GM19324 (cell line): ENCODE data around the gene HDAC8.
A peak's percentile ranks its signal among the peaks of the same experiment; 100 is the strongest.
"Not testable (repeated sequence)": the region's sequence is repeated elsewhere in the genome, so short reads cannot be mapped to it uniquely, and the experiment has no call there.

Experiments used
- ATAC-seq: cut with Tn5 transposase; IDR thresholded peaks from one replicate; pipeline ENCODE4 v1.9.1; 2021; ENCODE audit warnings: mild to moderate bottlenecking, moderate library complexity; ENCODE audit not compliant: unreplicated experiment, low FRiP score

Gene HDAC8

DNA sequence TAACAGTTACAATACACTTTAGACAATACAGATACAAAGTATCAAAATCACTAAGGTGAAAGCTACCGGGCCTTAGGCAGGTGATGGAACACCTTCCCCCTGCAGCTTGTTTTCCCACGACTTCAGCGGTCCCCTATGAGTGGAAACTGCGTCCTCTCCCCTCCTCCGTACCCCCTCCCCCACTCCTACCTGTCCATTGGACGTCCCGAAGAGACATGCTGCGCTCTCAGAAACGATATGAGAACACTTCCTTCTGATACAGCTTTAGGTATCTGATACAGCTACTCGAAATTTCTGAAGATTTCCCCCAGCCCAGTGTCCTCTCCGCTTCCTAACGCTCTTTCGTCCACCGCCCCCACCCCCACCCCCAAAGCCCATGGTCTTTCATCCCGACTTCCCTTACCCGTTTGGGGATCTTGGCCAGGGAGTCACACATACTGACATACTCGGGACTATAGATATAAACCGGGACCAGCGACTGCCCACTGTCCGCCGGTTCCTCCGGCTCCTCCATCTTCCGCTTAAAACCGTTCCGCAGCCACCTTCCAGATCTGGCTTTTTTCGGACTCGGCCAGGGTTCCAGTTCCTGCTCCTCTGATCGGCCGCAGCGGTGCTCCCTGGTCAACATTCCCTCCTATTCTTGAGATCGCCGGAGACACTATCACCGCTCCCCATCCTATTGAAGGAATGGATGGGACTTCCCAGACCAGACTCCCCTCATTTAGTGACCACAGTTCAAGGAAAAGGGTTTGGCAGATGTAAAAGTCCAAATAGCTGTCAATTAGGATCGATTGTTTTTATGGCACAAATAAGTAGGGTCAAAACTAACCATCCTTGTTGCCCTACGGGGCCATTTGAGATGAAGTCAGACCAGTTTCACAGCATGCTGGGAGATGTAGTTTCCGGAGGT, at the start of gene HDAC8:
HDAC8 (minus strand) TSS at position 596 of the 910 bp plus-strand sequence; CDS start at position 514, 82 bp downstream.
- peak; percentile 91 for ATAC-seq

DNA sequence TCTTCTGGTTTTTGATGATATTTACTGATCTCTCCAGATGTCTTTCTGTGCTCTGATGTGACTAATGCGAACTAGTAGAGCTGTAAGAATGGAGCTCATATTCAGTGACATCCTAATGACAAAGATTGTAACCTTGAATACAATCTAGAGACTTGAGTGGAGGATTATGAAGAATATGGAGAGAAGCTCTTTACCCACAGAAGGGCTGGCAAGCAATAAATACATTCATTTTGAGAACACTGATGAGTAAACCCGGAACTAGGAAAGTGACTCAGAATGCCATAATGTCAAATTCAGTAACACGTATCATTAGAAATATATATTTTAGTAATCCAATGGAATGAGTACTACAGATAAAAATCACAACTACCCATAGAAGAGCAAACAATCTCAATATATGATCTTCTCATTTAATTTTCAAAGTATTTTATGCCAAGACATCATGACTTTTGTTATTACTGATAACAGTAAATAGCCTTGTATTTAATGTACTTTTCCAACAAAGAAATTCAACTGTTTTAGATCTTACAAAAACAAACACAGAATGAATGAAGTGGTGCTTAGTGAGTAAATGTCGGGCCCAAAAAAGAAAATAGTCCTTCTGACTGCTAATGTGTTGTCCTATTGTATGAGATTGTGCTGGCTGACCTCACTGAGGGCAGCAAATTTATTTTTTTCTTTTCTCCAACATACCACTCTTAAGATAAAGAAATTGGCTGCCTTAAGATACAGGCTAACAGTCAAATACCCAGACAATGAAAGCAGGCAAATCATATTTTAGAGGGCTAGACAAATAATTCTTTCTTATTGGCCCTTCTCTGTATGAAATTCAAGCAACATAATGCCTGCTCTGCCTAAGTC, 49.2 kb upstream of the HDAC8 start:
- ATAC-seq: no peak

DNA sequence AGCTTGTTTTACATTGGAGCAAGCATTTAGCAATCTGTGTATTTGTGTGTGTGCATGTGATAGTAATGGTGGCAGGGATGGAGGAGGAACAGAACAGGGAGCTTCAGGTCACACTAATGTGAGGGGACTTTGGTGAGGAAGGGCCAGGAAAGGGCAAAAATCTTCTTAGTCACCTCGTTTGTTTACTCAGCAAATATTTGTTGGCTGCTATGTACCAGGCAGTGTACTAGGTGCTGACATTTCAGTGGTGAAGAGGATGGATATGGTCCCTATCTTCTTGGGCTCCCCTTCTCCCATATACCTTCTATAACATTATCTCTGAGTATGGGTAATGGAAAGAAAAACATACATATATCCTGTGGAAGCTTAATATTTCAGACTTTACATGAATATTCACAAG, 48.5 kb upstream of the HDAC8 start:
- no peak for ATAC-seq

DNA sequence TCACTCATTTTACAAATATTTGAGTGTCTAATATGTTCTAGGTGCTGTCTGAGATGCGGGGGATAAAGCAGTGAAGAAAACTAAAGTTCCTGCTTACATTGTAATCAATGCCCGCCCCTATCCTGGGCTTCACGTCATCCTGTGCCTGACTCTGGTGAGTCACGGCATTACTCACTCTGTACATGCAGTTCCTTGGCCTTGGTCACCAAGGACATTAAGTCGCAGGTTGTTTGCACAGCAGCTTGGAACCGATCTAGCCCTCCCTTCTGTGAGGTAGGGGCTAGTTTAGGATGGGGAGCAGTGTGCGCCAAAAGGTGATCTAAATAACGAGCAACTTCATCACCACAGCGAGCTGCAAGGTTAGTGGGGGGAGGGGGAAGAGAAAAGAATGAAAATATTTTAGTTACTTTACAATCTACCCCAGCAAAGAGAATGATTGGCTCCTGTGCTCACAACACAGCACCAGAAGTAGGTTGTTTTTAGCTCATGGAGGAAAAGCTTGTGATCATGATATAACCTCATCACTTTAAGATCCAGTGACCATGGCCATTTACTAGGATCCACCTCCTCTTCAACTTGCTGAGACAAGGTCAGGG, 48.0 kb upstream of the HDAC8 start:
- ATAC-seq: no peak

DNA sequence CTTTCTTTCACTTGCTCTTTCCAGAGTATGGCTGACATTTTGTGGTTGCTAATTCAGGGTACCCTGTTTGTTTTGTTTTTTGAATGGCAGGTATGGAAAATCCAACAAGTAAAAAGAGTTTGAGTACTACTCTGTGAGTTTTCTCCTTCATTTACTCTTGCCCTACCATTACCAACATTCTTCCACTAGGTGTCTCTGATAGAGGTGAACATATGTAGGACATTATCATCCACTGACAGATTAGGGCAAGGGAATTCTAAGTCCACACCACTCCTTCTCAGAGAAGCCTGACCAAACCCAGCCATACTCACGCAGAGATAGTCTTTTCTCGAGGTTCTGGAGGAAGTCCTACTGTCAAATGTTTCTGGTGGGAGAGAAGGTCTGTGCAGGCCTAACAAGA, 36.7 kb upstream of the HDAC8 start:
- ATAC-seq: no peak

DNA sequence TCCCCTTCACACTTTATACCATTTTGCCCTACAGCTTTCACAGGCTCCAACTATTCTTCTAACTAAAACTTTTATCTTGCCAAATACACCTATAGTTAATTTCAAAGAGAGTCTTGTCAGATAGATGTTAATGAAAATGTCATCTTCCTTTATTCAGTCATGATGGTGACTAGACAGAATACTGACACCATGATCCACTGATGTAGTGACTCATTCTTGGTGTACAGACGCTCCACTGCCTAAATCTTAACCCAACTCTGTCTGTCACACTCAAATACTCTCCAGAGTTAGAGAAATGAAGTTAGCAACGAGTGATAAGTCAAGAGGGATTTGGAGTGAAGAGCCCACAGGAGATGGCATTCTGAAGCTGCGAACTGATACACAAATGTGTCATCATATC, 32.1 kb upstream of the HDAC8 start:
- no peak for ATAC-seq

GRCh38 chrX:72604112-72604511, 31.5 kb upstream of the HDAC8 start:
- no peak for ATAC-seq

DNA sequence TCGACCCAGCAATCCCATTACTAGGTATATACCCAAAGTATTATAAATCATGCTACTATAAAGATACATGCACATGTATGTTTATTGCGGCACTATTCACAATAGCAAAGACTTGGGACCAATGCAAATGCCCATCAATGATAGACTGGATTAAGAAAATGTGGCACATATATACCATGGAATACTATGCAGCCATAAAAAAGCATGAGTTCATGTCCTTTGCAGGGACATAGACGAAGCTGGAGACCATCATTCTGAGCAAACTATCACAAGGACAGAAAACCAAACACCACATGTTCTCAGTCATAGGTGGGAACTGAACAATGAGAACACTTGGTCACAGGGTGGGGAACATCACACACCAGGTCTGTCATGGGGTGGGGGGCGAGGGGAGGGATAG, 18.4 kb upstream of the HDAC8 start:
- ATAC-seq: not testable (repeated sequence)

- ATAC-seq: no peak
Observed at GRCh38 chrX:72584163-72584562, 11.5 kb upstream of the HDAC8 start.

GRCh38 chrX:72576141-72576894, 3.7 kb upstream of the HDAC8 start:
- ATAC-seq: no peak

DNA sequence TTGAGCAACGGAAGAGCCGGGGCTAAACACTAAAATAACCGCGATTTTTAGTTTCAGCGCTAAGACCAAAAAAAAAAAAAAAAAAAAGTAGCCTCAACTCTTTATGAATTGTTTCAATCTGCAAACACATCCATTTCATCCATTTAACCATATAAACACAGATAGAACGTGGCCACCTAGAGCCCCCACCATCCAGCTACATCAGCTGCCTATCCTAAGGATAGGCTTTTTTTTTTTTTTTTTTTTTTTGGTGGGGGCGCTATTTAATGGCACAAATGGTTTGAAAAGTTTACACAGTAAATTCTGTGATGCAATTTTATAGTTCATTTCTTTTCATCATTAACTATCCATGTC, 492 bp upstream of the HDAC8 start:
- peak; percentile 13 for ATAC-seq

GRCh38 chrX:72569786-72570185, 2.9 kb downstream of the HDAC8 start:
- ATAC-seq: no peak

GRCh38 chrX:72568406-72569092, 4.1 kb downstream of the HDAC8 start:
- no peak for ATAC-seq

GRCh38 chrX:72566448-72566847, 6.2 kb downstream of the HDAC8 start:
- ATAC-seq: no peak

- not testable (repeated sequence) for ATAC-seq
Observed at GRCh38 chrX:72559655-72560054, 13.0 kb downstream of the HDAC8 start.

DNA sequence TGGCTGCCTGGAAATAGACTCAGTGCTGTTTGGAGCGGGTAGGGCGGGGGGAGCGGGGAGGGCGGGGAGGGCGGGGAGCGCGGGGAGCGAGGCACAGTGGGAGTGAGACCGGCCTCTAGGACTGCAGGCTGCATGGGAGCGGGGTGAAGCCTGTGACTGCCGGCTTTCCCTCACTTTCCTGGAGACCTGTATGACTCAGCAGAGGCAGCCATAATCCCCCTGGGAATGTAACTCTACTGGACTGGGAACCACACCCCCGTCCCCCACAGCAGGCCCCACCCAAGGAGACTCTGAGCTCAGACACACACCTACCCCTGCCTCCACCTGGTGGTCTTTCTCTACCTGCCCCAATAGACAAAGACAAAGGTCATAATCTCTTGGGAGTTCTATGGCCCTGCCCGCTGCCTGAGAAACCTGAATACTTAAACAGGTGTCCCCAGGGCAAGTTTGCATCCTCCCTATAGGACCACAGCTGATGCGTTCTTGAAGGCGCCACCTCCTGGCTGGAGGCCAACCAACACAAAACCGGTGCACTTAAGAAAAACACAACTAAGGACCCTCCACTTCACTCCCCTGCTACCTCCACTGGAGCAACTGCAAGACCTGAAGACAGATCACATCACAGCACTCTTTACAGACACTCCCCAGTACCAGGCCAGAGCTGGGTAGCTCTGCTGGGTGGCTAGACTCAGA, 18.0 kb downstream of the HDAC8 start:
- no peak for ATAC-seq

- not testable (repeated sequence) for ATAC-seq
Observed at GRCh38 chrX:72552443-72552842, 20.2 kb downstream of the HDAC8 start.

- ATAC-seq: no peak
Observed at GRCh38 chrX:72545990-72546389, 26.7 kb downstream of the HDAC8 start.

- no peak for ATAC-seq
Observed at GRCh38 chrX:72540318-72540717, 32.3 kb downstream of the HDAC8 start.
